ENCODE results near the gene USH2A.

GRCh38 chr1:215650446-215651149 is 772.6 kb downstream of the USH2A start:
- TF ChIP-seq CTCF (IDR thresholded peaks at IDR 0.05) (no peak), POLR2A (IDR thresholded peaks at IDR 0.05) (no peak)
